ENCODE measurements around the gene FAIM2. TPM values are rescaled to one million over a fixed set of nuclear protein-coding genes. Genes with fewer than 3 reads are reported as not detected.
A peak's percentile ranks its signal among the peaks of the same experiment; 100 is the strongest.
"Not testable (repeated sequence)": the region's sequence is repeated elsewhere in the genome, so short reads cannot be mapped to it uniquely, and the experiment has no call there.

Gene FAIM2
- polyA plus RNA-seq, 10 donors = 5.3 to 14.0 (median 7.7) TPM

DNA sequence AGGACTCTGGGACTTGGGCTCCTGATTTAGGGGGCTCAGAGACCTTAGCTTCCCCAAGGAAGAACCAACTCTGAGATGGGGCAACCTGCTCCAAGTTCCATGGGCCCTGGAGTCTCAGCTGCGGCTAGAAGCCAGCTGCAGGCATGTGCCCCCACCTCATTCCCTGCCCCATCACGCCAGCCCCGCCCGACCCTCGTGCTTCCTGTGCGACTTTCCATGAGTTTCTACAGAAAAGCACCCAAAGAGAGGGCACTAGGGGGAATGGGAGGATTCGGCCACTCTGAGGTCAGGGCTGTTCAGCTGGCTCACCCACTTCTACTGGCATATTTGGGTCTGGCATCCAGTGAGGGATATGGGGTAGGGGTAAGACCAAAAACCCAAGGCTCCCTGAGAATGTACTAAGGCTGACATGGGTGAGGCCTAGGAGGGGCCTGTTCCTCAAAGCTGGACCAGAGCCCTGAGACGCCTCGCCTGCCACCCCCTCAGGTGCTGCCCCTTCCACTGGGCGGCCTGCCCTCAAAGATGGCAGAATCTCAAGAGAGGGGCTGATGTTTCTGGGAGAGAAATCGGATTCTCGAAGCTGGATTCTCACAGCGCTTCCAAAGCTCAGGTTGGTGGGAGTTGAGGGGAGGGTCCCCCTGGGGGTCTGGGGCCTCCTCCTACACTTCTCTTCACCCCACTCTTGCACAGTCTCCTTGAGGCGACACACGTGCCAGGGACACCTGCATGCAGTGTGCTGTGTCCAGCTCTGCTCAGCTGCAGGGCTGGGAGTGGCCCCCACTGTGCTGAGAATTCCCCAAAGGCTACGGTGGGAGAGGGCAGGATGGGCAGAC is 22.1 kb downstream of the FAIM2 start:
- no peak for DNase-seq

DNA sequence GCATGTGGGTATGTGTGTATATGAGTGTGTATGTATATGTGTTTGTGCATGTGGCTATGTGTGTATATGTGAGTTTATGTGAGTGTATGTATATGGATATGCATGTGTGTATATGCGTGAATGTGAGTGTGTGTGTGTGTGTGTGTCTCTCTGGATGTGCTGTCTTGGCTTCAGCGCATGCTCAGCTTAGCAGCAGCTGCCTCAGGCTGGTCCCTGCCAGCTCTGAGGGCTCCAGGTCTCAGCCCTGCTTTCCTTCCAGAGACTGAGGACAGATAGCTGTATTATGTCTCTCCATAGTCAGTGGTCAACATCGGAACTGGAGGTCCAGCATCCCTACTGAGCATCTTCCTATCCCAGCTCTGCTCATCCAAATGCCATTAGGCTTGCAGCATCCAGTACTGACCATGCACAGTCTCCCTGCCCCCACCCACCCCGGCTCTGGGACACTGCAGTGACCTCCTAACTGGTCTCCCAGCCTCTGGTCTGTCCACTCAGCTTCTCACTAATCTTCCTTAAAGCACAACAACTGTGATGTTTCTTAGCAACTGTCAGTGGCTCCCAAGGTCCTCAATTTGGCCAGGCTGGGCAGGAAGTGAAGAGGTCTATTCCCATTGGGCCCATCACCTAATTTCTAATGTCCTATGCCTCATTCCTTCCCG is 22.8 kb downstream of the FAIM2 start:
- DNase-seq = peak in 1 of 3 donors; percentile 50

DNA sequence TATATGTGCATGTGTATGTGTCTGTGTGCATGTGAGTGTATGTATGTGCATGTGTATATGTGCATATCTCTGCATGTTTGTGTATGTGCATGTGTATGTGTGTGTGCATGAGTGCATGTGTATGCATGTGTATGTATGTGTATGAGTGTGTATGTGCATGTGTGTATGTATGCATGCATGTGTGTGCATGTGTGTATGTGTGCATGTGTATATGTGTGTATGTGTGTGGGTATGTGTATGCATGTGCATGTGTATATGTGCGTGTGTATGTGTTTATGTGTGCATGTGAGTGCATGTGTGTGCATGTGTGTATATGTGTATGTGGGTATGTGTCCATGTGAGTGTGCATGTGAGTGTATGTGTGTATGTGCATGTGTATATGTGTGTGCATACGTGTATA is 24.6 kb downstream of the FAIM2 start:
- DNase-seq = not testable (repeated sequence)

DNA sequence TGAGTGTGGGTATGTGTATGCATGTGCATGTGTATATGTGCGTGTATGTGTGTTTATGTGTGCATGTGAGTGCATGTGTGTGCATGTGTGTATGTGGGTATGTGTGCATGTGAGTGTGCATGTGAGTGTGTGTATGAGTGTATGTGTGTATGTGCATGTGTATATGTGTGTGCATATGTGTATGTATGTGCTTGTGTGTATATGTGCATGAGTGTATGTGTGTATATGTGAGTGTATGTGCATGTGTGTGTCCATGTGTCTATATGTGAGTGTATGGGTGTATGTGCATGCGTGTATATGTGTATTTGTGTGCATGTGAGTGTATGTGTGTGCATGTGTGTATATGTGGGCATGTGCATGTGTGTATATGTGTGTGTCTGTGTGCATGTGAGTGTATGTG is 25.7 kb downstream of the FAIM2 start:
- DNase-seq = no peak

DNA sequence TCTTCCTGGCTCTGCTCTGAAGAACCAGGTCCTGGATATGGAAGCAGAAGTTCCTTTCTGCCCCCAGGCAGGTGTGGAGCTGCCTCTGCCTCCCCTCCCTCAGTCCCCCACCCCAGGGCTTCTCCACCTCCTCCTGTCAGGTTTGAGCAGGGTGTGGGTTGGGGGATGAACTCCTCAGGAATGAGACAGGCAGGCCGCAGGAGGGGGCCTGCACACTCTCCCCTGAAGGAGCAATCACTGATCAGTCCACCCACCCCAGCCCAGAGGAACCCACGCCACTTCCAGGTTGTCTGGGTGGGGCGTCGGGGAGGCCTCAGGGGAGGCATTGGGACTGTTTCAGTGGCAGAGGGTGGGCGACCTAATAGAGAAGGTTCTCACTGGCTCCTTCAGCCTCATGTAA is 26.6 kb downstream of the FAIM2 start:
- no peak for DNase-seq

DNA sequence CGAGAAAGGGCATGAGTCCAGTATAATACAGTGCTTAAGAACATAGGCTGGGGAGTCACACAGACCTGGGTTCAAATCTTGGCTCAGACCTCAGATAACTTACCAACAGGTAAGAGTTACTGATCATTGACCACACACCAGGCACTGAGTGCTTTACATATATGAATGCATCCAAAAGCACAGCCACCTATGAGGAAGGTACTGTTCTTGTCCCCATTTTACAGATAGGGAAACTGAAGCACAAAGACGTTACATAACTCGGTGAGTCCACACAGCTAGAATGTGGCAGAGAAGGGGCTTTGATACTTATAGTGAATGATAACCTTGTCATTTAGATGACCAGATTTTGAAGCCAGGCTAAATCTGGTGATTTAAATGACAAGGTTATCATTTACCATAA is 27.6 kb downstream of the FAIM2 start:
- DNase-seq = no peak

DNA sequence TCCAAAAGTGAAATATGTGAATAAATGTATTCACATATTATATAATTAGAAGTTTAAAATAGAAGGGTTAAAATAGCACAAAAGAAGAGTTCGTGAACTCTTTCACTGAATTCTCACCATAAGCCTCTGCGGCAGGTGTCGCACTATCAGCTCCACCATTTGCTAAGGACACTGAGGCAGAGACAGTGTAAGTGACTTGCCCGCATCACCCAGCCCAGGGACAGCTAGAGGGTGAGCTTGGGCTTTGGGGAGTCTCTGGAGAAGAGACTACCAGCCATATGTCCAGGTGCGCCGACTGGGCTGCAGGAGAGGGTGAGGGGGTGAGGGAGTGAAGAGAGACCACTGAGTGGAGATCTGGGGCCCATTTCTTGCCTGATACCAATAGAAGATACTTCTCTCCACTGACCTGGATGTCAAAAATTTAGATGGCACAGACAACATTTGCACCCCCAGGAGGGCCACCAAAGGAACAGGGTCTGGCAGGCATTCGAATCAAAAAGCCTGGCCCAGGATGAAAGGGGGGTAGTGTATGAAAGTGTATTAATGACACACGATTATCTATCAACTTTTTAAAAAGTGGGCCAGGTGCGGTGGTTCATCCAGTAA is 28.5 kb downstream of the FAIM2 start:
- DNase-seq = no peak

DNA sequence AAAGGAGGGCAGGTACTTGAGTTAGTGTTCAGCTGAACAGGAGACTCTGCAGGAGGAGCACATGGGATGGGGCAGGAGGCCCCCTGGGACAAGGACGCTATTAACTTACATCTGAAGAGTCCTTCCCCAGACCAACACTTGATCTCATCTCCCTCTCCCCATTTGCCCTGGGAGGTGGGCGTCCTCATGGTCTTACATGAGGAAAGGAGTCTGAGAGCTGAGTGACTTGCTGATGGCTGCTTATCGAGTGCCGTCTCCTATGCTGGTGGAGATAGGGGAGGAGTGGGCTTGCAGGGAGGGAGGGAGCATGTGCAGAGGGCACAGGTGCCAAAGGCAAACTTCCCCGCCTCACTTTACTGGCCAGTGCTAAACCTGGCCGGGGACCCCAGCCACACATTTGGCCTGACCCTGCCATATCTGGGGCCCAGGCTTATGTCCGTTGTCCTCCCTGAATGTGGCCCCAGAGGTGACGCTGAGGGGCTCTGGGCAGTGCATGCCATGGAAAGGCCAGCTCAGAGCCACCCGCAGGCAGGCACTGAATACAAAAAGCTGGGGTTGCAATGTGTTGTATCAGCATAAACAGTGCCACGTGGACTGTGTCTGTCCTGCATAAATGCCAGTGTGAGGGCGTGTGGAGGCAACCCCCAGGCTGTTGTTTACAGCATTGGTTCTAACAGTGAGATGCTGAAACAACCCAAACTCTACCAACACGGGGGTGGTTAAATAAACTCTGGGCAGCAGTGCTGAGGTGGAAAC is 29.4 kb downstream of the FAIM2 start:
- DNase-seq = no peak

DNA sequence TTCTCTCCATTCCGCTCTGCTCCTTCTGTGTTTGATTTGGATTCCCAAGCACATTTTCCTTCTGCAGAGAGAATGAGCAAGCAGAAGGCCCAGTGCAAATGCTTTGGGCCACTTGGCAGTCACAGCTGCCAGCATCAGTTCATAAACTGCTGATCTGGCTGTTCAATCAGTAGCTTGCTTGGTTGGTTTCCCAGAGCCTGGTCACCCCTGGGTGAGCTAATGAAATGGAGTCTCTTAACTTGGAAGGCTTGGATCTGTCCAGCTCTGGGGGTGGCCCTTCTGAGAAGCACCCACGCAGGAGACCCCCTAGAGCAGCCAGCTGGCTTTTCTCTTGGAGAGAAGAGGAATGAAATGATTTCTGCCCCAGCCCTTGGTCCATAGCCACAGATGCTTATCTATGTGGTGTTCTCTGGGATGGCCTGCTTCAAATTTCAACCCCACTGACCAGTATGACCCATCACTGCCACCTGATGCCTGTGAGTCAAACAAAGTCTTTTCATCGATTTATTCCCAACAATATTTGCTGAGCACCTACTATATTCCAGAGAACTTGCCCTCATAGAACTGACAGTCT is 30.3 kb downstream of the FAIM2 start:
- peak in 1 of 3 donors; percentile 69 for DNase-seq

DNA sequence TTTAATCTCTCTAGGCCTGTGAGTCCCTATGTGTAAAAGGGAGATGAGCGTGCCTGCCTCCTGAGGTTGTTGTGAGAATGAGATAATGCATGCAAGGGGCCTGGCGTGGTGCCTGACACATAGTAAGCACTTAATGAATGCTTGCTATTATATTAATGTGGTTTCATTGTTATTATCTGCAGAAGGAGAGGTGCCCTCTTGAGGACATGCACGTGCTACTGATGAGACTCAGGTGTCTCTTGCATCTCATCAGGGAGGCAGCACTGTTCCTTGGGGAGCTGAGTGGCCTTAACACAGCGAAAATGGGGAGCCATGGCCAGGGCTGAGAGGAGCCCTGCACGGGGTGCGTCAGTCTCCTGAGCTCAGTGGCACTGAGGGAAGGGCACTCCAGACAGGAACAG is 30.9 kb downstream of the FAIM2 start:
- no peak for DNase-seq

DNA sequence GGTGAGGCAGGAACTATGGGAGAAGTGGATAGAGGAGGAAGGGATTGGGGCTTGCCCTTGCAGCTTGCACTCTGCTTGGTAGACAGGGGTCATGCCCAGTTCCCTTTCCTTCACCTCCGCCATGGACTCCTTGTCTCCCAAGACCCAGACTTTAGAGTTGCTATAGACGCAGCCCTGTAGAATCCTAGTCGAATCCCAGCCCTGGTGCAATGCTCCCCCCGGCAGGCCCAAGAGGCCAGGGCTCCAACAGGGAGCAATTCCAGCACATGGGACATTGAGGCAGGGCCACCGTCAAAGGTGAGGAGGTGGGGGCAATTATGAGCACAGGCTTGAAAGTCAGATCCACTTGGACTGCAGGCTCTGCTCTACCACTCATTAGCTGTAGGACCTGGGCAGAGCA is 31.3 kb downstream of the FAIM2 start:
- no peak for DNase-seq

DNA sequence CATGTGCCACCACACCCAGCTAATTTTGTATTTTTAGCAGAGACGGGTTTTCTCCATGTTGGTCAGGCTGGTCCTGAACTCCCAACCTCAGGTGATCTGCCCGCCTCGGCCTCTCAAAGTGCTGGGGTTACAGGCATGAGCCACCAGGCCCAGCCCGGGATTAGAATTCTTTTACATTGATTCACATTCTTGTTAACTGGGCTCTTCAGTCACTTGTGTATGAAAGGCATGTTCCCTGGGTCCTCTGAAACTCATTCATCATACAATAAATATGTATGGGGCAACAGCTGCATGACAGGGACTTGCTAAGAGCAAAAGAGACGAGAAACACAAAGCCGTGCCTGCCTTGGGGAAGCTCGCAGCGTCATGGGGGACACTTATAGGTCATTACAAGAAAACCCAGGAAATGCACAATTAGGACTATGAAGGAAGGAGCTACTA is 31.9 kb downstream of the FAIM2 start:
- DNase-seq = not testable (repeated sequence)

DNA sequence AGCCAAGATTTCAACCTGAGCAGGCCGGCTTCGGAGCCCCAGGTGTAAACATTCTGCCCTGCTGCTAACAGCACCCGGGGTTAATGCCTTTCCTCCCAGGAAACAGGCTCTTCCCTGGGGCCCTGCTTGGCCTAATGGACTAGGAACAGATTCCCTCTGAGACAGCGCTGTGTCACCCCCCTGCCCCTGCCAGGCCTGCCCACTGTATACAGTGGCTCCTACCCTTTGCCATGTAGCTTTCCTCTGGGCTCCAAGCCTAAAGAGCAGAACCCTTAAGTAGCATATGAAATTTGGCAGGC is 32.5 kb downstream of the FAIM2 start:
- no peak for DNase-seq

DNA sequence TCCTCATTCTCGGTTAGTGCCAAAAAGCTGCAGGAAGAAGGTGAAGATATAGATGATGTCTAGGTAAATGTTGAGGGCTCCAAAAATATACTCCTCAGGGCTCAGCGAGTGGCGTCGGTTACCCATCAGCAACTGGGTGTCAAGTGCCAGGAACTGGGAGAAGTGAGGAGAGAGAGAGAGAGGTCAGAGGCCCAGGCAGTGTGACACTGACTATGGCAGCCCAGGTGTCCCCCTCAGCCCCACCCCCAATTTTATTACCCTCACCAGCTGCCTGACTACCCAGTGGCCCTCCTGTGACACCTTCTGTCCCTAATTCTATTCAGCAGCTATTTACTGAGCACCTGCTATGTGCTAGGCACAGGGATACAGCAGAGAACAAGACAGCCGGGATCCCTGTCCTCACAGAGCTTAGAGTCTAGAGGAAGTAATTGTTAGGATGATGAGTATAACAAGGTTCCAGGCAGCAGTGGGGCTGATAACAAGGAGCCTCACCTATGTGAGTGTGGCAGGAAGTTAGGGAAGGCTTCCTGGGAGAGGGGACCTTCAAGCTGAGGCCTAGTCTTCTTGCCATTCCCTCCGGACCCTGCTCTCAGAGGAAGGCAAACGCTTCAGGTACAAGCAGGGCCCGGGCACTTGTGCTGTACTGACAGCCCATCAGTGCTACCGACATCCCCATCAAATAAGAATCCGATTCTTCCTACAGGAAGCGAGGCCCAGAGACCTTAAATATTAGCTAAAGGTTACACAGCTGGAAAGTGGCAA is 33.0 kb downstream of the FAIM2 start:
- no peak for DNase-seq

DNA sequence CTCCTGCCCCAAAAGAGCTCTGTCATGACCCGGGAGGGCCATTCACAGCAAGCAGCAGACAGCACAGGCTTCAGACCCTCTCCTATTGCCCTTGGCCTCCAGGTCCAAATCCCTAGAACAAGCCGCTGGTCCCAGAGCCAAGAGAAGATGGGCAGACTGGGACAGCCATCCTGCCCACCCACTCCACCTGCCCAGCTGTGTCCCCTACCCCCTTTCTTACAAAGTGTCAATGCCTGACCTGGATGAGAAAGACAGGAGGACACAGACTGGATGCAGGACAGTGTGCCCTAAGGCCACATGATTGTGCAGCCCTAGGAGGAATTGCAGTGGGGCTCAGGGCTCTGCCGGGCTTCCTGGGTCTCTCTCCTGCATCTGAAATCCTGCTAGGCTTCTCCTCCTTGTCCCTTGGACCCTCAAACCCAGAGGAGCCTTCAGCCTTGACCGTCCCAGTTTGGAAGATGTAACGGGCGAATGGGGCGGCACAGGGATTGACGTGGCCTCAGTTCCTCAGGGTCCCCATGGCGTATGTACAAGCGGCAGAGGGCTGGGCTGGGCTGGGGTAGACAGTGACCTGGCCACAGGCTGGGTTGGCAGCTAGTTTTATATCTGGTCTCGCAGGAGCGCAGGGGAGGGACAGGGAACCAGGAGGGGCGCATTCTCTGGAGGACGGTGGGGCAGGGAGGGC is 33.7 kb downstream of the FAIM2 start:
- no peak for DNase-seq

DNA sequence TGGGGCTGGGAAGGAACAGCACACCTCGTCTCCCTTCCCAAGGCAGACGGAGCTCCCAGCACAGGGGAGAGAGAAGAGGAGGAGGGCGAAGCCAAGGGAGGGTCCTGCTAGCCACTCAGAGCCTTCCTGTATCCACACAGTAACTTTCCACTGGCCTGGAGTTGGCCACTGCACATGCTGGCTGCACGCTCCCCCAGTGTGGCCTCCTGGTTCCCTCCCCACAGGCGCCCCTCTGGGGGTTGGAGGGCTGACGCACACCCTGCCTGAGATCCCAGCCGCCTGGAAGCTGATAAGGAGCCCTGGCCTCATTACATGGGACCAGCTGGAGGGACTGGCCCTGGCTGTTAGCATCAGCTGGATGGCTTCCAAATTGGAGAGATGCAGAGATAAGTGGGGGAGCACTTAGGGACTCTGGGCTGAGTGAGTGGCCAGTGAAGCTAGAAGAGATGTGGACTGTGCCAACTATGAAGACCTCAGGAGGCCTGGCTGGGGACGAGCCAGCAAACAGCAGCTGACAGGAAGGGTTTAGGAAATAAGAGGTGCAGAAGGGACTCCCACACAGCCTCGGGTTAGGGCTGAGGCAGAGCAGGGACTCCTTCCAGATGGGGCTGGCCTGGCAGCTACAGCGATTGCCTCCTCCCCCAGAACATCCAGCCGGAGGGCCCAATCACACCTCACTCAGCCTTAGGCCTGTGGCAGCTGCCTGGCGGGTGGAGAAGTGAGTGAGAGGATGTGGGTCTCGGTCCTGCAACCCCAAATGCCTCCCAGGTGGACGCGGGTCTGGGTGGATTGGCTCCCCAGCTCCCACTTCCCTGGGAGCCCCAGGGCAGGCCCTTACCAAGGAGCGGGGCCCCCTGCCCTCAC is 34.5 kb downstream of the FAIM2 start:
- DNase-seq = peak; percentile 87 to 96 (median 90)

DNA sequence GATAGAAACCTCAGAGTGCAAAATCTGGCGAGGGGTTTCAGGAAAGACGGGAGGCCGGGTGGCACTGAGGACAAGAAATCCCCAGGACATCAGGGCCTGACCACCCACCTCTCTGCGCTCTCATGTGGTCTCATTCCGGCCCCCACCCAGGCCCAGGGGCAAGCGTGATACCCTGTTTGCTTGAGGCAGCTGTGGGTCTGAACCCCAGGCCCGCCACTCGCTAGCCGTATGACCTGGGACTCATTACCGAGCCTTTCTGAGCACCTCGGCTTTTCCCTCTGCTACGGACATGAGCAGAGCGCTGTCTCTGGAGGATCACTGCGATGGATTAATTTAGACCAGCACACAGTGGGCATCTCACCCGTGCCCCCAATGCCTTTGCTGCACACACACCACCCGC is 35.3 kb downstream of the FAIM2 start:
- no peak for DNase-seq

DNA sequence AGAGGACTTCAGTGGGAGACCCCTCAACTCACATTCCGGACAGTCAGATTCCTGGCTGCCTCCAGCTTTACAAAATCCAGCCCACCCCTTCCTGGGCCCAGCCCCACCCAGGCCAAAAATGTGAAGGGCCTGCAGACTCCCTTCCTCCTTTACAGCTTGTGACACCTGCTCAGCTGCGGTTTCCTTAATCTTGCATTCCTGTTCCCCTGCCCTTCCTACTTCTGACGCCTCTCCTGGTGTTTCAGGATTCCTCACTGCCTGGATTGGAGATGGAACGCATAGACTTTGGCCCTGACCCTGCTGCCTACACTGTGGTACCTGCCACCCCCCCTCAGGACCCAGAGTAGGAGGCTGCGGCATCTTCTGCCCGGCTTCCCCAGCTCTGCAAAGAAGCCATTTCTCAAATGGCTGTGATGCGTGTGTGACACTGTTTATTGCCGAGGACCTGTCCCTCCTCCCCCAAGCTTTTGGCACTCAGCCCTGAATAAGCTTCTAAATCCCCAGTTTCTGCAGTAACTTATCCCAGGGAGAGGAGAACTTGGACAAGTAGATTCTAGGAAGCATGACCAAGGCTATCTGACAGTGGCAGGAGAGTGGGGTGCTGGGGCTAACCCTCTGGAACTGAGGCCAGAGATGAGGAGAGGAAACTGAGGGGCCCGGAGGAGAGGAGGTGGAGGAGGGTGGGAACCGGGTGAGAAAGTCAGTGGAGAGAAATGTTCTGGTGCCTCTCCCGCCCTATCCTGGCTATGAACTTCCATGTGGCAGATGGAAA is 35.9 kb downstream of the FAIM2 start:
- DNase-seq = peak in 1 of 3 donors; percentile 71

All from muscle of back (tissue), 11 donors.